A549 (cell line): ENCODE measurements around the gene EML5. TPM values are rescaled to one million over a fixed set of nuclear protein-coding genes. Genes with fewer than 3 reads are reported as not detected.

ENCODE experiments used
- ATAC-seq, 2 experiments: fragments of 200-7000 bp in 1 of 2; fragments of >200 bp in 1 of 2; cut with Nextera tagmentation in 1 of 2; cut with Tn5 transposase in 1 of 2; 3 replicates each; pipeline versions ENCODE4 v1.8.0 to v1.9.1; 2018 to 2020; ENCODE audit warnings: mild to moderate bottlenecking in 1 of 2, moderate library complexity in 1 of 2
- CTCF ChIA-PET: fragments of 300-600 bp; sonication (Branson Sonifier 250); formaldehyde crosslinking; extraction: SDS; loops from one replicate; lab custom pipeline; 2021; ENCODE audit warnings: antibody characterized with exemption, inconsistent platforms; lab: Yijun Ruan, JAX
- POLR2A ChIA-PET: fragments of 350-600 bp; formaldehyde crosslinking; extraction: SDS; loops from one replicate; lab custom pipeline; 2021; ENCODE audit warnings: antibody characterized with exemption, inconsistent platforms; lab: Yijun Ruan, JAX
- DNase-seq, 2 experiments: peaks; one replicate each; pipeline versions ENCODE4 v3.0.0 to v3.0.0-alpha.2; 2011 to 2016; ENCODE audit warnings: low read depth in 1 of 2, low spot score in 1 of 2
- FAIRE-seq: peaks from 2 replicates; lab custom pipeline; 2011; peaks lifted over from hg19 to GRCh38; lab: Jason Lieb, UNC
- H3K27ac ChIP-seq, 2 experiments: fragments of >200 bp; sonication (Bioruptor Twin); formaldehyde crosslinking; 3 replicates each; pipeline ENCODE4 v1.5.1; 2016 to 2017
- H3K4me1 ChIP-seq: fragments of >200 bp; sonication (Bioruptor Twin); formaldehyde crosslinking; 3 replicates; pipeline ENCODE4 v1.6.1; 2016
- H3K4me2 ChIP-seq: fragments of >200 bp; sonication (Bioruptor Twin); formaldehyde crosslinking; 3 replicates; pipeline ENCODE4 v1.6.1; 2016
- H3K4me3 ChIP-seq: fragments of >200 bp; sonication (Bioruptor Twin); formaldehyde crosslinking; 3 replicates; pipeline ENCODE4 v1.5.1; 2016
- H3K9me3 ChIP-seq: fragments of >200 bp; sonication (Bioruptor Twin); formaldehyde crosslinking; 3 replicates; pipeline ENCODE4 v1.6.1; 2016
- CBX2 ChIP-seq: fragments of 200-600 bp; sonication (generic); IDR thresholded peaks from 2 replicates; pipeline ENCODE4 v1.6.1; 2016; ENCODE audit warnings: low read depth, mild to moderate bottlenecking, borderline replicate concordance
- CEBPB ChIP-seq, 2 experiments: fragments of >200 bp in 1 of 2; sonication (Bioruptor Twin) in 1 of 2; formaldehyde crosslinking in 1 of 2; IDR thresholded peaks; 2 replicates each; pipeline ENCODE4 v1.6.1; 2012 to 2016
- EHF ChIP-seq: fragments of 250-450 bp; sonication (Bioruptor Pico); IDR thresholded peaks from 2 replicates; pipeline ENCODE4 v1.5.0; 2020; ENCODE audit warnings: mild to moderate bottlenecking
- EP300 ChIP-seq, 2 experiments: fragments of >200 bp; sonication (Bioruptor Twin); formaldehyde crosslinking; IDR thresholded peaks; 2 replicates in 1 of 2; 3 replicates in 1 of 2; pipeline ENCODE4 v1.6.1; 2016 to 2017
- FOSL2 ChIP-seq, 2 experiments: fragments of 450-650 bp in 1 of 2; fragments of >200 bp in 1 of 2; sonication (Bioruptor Twin) in 1 of 2; formaldehyde crosslinking; IDR thresholded peaks; 2 replicates each; pipeline versions ENCODE4 v1.5.0 to v1.6.1; 2016 to 2020; ENCODE audit warnings: mild to moderate bottlenecking in 1 of 2, moderate library complexity in 1 of 2
- HDAC2 ChIP-seq: fragments of 200-600 bp; sonication (generic); IDR thresholded peaks from 2 replicates; pipeline ENCODE4 v1.6.1; 2016
- HOXB5 ChIP-seq: fragments of 250-450 bp; sonication (Bioruptor Pico); IDR thresholded peaks from 2 replicates; pipeline ENCODE4 v1.5.0; 2020; ENCODE audit warnings: mild to moderate bottlenecking, moderate library complexity
- KDM1A ChIP-seq: fragments of 200-600 bp; sonication (generic); IDR thresholded peaks from 2 replicates; pipeline ENCODE4 v1.6.1; 2016; ENCODE audit warnings: low read depth, mild to moderate bottlenecking
- KDM5A ChIP-seq: fragments of 200-600 bp; sonication (generic); IDR thresholded peaks from 2 replicates; pipeline ENCODE4 v1.6.1; 2016; ENCODE audit warnings: antibody characterized with exemption, mild to moderate bottlenecking
- MAZ ChIP-seq: fragments of 150-350 bp; IDR thresholded peaks from 2 replicates; pipeline ENCODE4 v1.6.1; 2014; ENCODE audit warnings: antibody characterized with exemption, low read depth, low read length, borderline replicate concordance
- NR3C1 ChIP-seq: fragments of >200 bp; sonication (Bioruptor Twin); formaldehyde crosslinking; IDR thresholded peaks from 3 replicates; pipeline ENCODE4 v1.6.1; 2017
- PHF8 ChIP-seq: fragments of 200-600 bp; sonication (generic); IDR thresholded peaks from 2 replicates; pipeline ENCODE4 v1.6.1; 2016; ENCODE audit warnings: low read depth, mild to moderate bottlenecking, antibody characterized with exemption, moderate library complexity, borderline replicate concordance
- RARB ChIP-seq: fragments of 250-450 bp; sonication (Bioruptor Pico); IDR thresholded peaks from 2 replicates; pipeline ENCODE4 v1.8.0; 2021; ENCODE audit warnings: mild to moderate bottlenecking, moderate library complexity
- RCOR1 ChIP-seq: fragments of 150-350 bp; IDR thresholded peaks from 2 replicates; pipeline ENCODE4 v1.6.1; 2014; ENCODE audit warnings: antibody characterized with exemption, low read length, low read depth
- RFX5 ChIP-seq: fragments of 450-650 bp; IDR thresholded peaks from 2 replicates; pipeline ENCODE4 v1.7.1; 2014; ENCODE audit warnings: antibody characterized with exemption, mild to moderate bottlenecking, moderate library complexity
- TFCP2L1 ChIP-seq: fragments of 250-450 bp; sonication (Bioruptor Pico); IDR thresholded peaks from 2 replicates; pipeline ENCODE4 v1.5.0; 2021; ENCODE audit warnings: mild to moderate bottlenecking
- ZC3H11A ChIP-seq: fragments of 450-650 bp; IDR thresholded peaks from 2 replicates; pipeline ENCODE4 v1.6.1; 2014; ENCODE audit warnings: antibody characterized with exemption, mild to moderate bottlenecking
- ZFP36 ChIP-seq: fragments of 450-650 bp; IDR thresholded peaks from 2 replicates; pipeline ENCODE4 v1.6.1; 2014; ENCODE audit warnings: borderline replicate concordance; ENCODE audit not compliant: partially characterized antibody
- ZNF302 ChIP-seq: fragments of 250-450 bp; sonication (Bioruptor Pico); IDR thresholded peaks from 2 replicates; pipeline ENCODE4 v1.9.0; 2021; ENCODE audit warnings: inconsistent platforms, mild to moderate bottlenecking, moderate library complexity
- WGBS: methylation state at CpG from one replicate; pipeline ENCODE4 v1.1.6; 2017; ENCODE audit errors: missing lambda C conversion rate; 5-methylcytosine and 5-hydroxymethylcytosine counted together
- polyA plus RNA-seq, 4 experiments: library from polyadenylated mRNA; depleted of rRNA in 3 of 4; stranded (reverse); fragments of >200 nt; fragmentation: RNase III in 1 of 4; extraction: RNeasy Plus Mini Kit Qiagen cat#74134 plus additional on column Dnase treatment in 1 of 4; gene quantifications; 2 replicates in 3 of 4; 3 replicates in 1 of 4; pipeline ENCODE4 v1.2.3, GENCODE V29; 2011 to 2017
- TF ChIP-seq, protein P1 (sequence below): fragments of >200 bp; sonication (Bioruptor Twin); formaldehyde crosslinking; IDR thresholded peaks from 3 replicates; pipeline ENCODE4 v1.5.1; 2016
- TF ChIP-seq, protein P2 (sequence below): IDR thresholded peaks from 2 replicates; pipeline ENCODE4 v1.6.1; 2012
- TF ChIP-seq, protein P3 (sequence below): fragments of 150-350 bp; IDR thresholded peaks from 2 replicates; pipeline ENCODE4 v1.6.1; 2014; ENCODE audit warnings: low read depth, mild to moderate bottlenecking, low read length
- TF ChIP-seq, protein P4 (sequence below): fragments of >200 bp; sonication (Bioruptor Twin); formaldehyde crosslinking; IDR thresholded peaks from 2 replicates; pipeline ENCODE4 v1.6.1; 2016

EML5 gene
- polyA plus RNA-seq, 2 of the 4 experiments (the other 2 are of a cell fraction): 0.44 to 0.62 TPM

DNA sequence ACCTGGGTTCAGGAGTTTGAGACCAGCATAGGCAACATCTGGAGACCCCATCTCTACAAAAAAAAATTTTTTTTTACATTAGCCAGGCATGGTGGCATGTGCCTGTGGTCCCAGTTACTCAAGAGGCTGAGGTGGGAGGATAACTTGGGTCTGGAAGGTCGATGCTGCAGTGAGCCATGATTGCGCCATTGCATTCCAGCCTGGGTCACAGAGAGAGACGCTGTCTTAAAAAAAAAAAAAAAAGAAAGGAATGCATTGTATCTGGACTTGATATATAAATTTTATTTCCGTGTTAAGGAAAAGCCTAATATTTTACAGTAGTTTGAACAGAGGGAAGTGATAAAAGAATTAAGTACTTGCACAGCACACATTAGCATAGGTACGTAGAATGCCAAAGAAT lies 132.7 kb downstream of the EML5 start:
- DNase-seq (no peak), ATAC-seq (no peak), FAIRE-seq (no peak)
- no peak overlapping the region for H3K4me3 ChIP-seq
- TF ChIP-seq CEBPB (IDR thresholded peaks at IDR 0.05) (peak in 1 of 2 experiments; percentile 49; a peak in 1 of 4 replicates), KDM5A (no peak), ZC3H11A (no peak)
- ChIA-PET POLR2A (no interaction called here), CTCF (no interaction called here)
- H3K27ac ChIP-seq: no peak overlapping the region
- no peaks in the 10 kb centered on the region for H3K4me1 ChIP-seq
- H3K4me2 ChIP-seq: no peak overlapping the region
- 0 out of 3 replicates have a peak, but pooled peaks cover 2% of the 10 kb centered on the region for H3K9me3 ChIP-seq
- WGBS: 67% methylated on average over 5 of the region's 5 CpGs

DNA sequence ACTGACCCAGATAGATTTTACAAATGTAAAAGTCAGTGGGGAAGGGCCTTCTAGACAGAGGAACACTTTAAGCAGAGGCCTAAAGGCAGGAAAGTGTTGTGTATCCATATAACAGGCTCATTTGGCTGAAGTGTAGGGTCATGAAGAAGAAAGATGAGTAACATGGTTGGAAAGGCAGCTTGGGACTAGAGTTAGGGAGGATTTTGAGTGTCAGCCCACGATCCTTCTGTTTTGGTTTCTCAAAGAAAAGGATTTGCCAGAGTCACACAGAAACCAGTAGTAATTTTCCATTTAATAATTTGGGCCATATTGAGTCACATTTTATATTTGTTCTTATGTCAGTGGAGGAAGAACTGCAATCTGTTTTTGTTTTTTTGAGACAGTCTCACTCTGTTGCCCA lies 153.5 kb downstream of the EML5 start:
- 21% methylated on average over 1 of the region's 1 CpG for WGBS
- H3K4me2 ChIP-seq: no peak overlapping the region
- H3K4me1 ChIP-seq: no peaks in the 10 kb centered on the region
- ChIA-PET CTCF (no interaction called here), POLR2A (no interaction called here)
- no peak overlapping the region for H3K4me3 ChIP-seq
- 0 out of 3 replicates have a peak, but pooled peaks cover 3% of the 10 kb centered on the region for H3K9me3 ChIP-seq
- no peak overlapping the region for H3K27ac ChIP-seq
- no peak for FAIRE-seq
- DNase-seq: no peak
- TF ChIP-seq KDM1A (no peak), TFCP2L1 (no peak)
- ATAC-seq: no peak

DNA sequence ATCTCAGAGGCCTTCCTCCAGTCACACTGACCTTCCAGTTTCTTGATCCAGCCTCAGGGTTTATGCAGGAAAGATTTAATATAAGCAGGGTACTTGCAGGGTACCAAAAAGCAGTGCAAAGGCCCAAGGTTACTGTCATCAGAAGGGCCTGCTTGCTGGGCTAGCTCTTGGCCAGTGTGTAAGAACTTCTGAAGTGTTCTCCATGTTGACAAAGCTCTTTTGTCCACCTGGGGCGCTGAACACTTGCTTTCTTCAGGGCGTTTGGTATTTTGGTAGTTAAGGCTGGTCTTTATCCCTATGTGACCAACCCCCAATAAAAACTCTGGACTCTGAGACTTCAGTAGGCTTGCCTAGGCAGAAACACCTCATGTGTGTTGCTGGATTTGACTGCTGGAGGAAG lies 160.2 kb downstream of the EML5 start:
- no peak overlapping the region for H3K27ac ChIP-seq
- 30% methylated on average over 2 of the region's 2 CpGs for WGBS
- DNase-seq (no peak), ATAC-seq (peak; percentile 30 to 58; a peak in 3 of 6 replicates), FAIRE-seq (no peak)
- CTCF ChIA-PET: interaction anchor here (1.2 kb wide), 1 partner anchor 10 kb away, joined by 3 read pairs; no protein-coding TSS in a partner anchor
- no peak overlapping the region for H3K4me3 ChIP-seq
- TF ChIP-seq EHF (CRISPR knock-in tag) (no peak), MAZ (no peak), ZNF302 (CRISPR knock-in tag) (no peak), HOXB5 (CRISPR knock-in tag) (no peak), NR3C1 (no peak), ZFP36 (no peak), FOSL2 (IDR thresholded peaks at IDR 0.05) (no peak), FOSL2 (CRISPR knock-in tag; IDR thresholded peaks at IDR 0.05) (no peak), RFX5 (no peak), PHF8 (no peak), EP300 (IDR thresholded peaks at IDR 0.05) (no peak), RCOR1 (no peak), CBX2 (no peak), HDAC2 (no peak), RARB (no peak)
- TF ChIP-seq, protein P1, sequence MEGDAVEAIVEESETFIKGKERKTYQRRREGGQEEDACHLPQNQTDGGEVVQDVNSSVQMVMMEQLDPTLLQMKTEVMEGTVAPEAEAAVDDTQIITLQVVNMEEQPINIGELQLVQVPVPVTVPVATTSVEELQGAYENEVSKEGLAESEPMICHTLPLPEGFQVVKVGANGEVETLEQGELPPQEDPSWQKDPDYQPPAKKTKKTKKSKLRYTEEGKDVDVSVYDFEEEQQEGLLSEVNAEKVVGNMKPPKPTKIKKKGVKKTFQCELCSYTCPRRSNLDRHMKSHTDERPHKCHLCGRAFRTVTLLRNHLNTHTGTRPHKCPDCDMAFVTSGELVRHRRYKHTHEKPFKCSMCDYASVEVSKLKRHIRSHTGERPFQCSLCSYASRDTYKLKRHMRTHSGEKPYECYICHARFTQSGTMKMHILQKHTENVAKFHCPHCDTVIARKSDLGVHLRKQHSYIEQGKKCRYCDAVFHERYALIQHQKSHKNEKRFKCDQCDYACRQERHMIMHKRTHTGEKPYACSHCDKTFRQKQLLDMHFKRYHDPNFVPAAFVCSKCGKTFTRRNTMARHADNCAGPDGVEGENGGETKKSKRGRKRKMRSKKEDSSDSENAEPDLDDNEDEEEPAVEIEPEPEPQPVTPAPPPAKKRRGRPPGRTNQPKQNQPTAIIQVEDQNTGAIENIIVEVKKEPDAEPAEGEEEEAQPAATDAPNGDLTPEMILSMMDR: no peak
- TF ChIP-seq, protein P2, sequence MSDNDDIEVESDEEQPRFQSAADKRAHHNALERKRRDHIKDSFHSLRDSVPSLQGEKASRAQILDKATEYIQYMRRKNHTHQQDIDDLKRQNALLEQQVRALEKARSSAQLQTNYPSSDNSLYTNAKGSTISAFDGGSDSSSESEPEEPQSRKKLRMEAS: no peak
- TF ChIP-seq, protein P3, sequence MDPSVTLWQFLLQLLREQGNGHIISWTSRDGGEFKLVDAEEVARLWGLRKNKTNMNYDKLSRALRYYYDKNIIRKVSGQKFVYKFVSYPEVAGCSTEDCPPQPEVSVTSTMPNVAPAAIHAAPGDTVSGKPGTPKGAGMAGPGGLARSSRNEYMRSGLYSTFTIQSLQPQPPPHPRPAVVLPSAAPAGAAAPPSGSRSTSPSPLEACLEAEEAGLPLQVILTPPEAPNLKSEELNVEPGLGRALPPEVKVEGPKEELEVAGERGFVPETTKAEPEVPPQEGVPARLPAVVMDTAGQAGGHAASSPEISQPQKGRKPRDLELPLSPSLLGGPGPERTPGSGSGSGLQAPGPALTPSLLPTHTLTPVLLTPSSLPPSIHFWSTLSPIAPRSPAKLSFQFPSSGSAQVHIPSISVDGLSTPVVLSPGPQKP: no peak
- TF ChIP-seq, protein P4, sequence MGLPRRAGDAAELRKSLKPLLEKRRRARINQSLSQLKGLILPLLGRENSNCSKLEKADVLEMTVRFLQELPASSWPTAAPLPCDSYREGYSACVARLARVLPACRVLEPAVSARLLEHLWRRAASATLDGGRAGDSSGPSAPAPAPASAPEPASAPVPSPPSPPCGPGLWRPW: no peak
- H3K4me1 ChIP-seq: no peaks in the 10 kb centered on the region
- POLR2A ChIA-PET: no interaction called here
- H3K9me3 ChIP-seq: no peaks in the 10 kb centered on the region
- no peak overlapping the region for H3K4me2 ChIP-seq
